Measurements from ENCODE around the gene SOX21. TPM values are rescaled to one million over a fixed set of nuclear protein-coding genes. Genes with fewer than 3 reads are reported as not detected.

The SOX21 gene
- total RNA-seq (not detected), total RNA-seq (0 to 0.12 (median 0) reads per million in 172 experiments)
- not detected for polyA plus RNA-seq (2013, experiment 1 of 2)
- polyA plus RNA-seq (2013, experiment 2 of 2) = 0.01 TPM

- Mint-ChIP-seq H3K27ac (no peak within 1 kb of the TSS), H3K4me1 (ENCODE audit: low read depth) (peaks cover 40% of the 10 kb centered on the region), H3K9me3 (peaks cover 2% of the 10 kb centered on the region), H3K27me3 (peaks cover 83% of the 10 kb centered on the region), H3K4me3 (peak within 1 kb of the TSS; percentile 74), H3K36me3 (ENCODE audit: low read depth) (no peaks in the 10 kb centered on the region)
- ATAC-seq (ENCODE audit: poor library complexity) (no peak), DNase-seq (peak in 1 of 14 experiments; percentile 27)
- H3K9me3 ChIP-seq (ENCODE audit: control insufficient read depth in 1 of 2, insufficient read depth in 1 of 2, low read length in 2 of 2) = peaks cover 17 to 23% of the 10 kb centered on the region in 2 experiments
- H3K4me1 ChIP-seq (ENCODE audit: insufficient read depth, low read length) = peaks cover 27% of the 10 kb centered on the region
- intact Hi-C loops (cut with DNase I, micrococcal nuclease) = no loop called here
- POLR2A ChIA-PET = no interaction called here
- H3K36me3 ChIP-seq (ENCODE audit: insufficient read depth, low read length) = no peaks in the 10 kb centered on the region
- CTCF ChIA-PET = no interaction called here
- no peak for TF ChIP-seq CTCF (IDR thresholded peaks at IDR 0.05)
- no peak within 1 kb of the TSS for H3K4me3 ChIP-seq (ENCODE audit: low read length)
- peaks cover 56 to 85% of the 10 kb centered on the region in 2 experiments for H3K27me3 ChIP-seq (ENCODE audit: control insufficient read depth in 1 of 2, insufficient read depth in 2 of 2, low read length in 2 of 2)
- no peak within 1 kb of the TSS for H3K27ac ChIP-seq (ENCODE audit: low read depth in 1 of 2, low read length in 2 of 2)
Observed at GRCh38 chr13:94712287-94712811, at the start of gene SOX21. Gene SOX21 (minus strand): TSS chr13:94712545. CDS start chr13:94712049, 496 bp downstream.

GRCh38 chr13:94761407-94761806 is 49.1 kb upstream of the SOX21 start:
- H3K27ac Mint-ChIP-seq = no peak overlapping the region
- no peak overlapping the region for H3K4me3 Mint-ChIP-seq
- CTCF ChIA-PET = no interaction called here
- H3K27me3 Mint-ChIP-seq = peaks cover 69% of the 10 kb centered on the region
- Histone ChIP-seq H3K4me3 (ENCODE audit: low read length) (no peak overlapping the region), H3K36me3 (ENCODE audit: insufficient read depth, low read length) (no peaks in the 10 kb centered on the region), H3K9me3 (ENCODE audit: control insufficient read depth in 1 of 2, insufficient read depth in 1 of 2, low read length in 2 of 2) (no peaks in the 10 kb centered on the region), H3K27me3 (ENCODE audit: control insufficient read depth in 1 of 2, insufficient read depth in 2 of 2, low read length in 2 of 2) (peaks cover 3 to 9% of the 10 kb centered on the region in 2 experiments), H3K4me1 (ENCODE audit: insufficient read depth, low read length) (no peaks in the 10 kb centered on the region), H3K27ac (ENCODE audit: low read depth in 1 of 2, low read length in 2 of 2) (no peak overlapping the region)
- TF ChIP-seq CTCF (IDR thresholded peaks at IDR 0.05) = no peak
- no peaks in the 10 kb centered on the region for H3K4me1 Mint-ChIP-seq (ENCODE audit: low read depth)
- ATAC-seq (ENCODE audit: poor library complexity) = no peak
- POLR2A ChIA-PET = no interaction called here
- DNase-seq = no peak
- H3K36me3 Mint-ChIP-seq (ENCODE audit: low read depth) = no peaks in the 10 kb centered on the region
- intact Hi-C loops (cut with DNase I, micrococcal nuclease) = no loop called here
- no peaks in the 10 kb centered on the region for H3K9me3 Mint-ChIP-seq

GRCh38 chr13:94759120-94759728 is 46.9 kb upstream of the SOX21 start:
- Mint-ChIP-seq H3K4me3 (no peak overlapping the region), H3K27ac (no peak overlapping the region), H3K27me3 (peaks cover 67% of the 10 kb centered on the region), H3K4me1 (ENCODE audit: low read depth) (no peaks in the 10 kb centered on the region), H3K36me3 (ENCODE audit: low read depth) (no peaks in the 10 kb centered on the region), H3K9me3 (no peaks in the 10 kb centered on the region)
- no peaks in the 10 kb centered on the region for H3K36me3 ChIP-seq (ENCODE audit: insufficient read depth, low read length)
- POLR2A ChIA-PET = no interaction called here
- ATAC-seq (ENCODE audit: poor library complexity) (no peak), DNase-seq (no peak)
- H3K4me3 ChIP-seq (ENCODE audit: low read length) = no peak overlapping the region
- no peaks in the 10 kb centered on the region for H3K9me3 ChIP-seq (ENCODE audit: control insufficient read depth in 1 of 2, insufficient read depth in 1 of 2, low read length in 2 of 2)
- no peak overlapping the region for H3K27ac ChIP-seq (ENCODE audit: low read depth in 1 of 2, low read length in 2 of 2)
- CTCF ChIA-PET = no interaction called here
- no peaks in the 10 kb centered on the region for H3K4me1 ChIP-seq (ENCODE audit: insufficient read depth, low read length)
- intact Hi-C loops (cut with DNase I, micrococcal nuclease) = no loop called here
- no peak for TF ChIP-seq CTCF (IDR thresholded peaks at IDR 0.05)
- peaks cover 3 to 9% of the 10 kb centered on the region in 2 experiments for H3K27me3 ChIP-seq (ENCODE audit: control insufficient read depth in 1 of 2, insufficient read depth in 2 of 2, low read length in 2 of 2)
